Activated T-cell treated with anti-CD3 and anti-CD28 coated beads for 24 hours (primary cell): Measurements from ENCODE around the gene TLCD3A.
"Not testable (repeated sequence)": the region's sequence is repeated elsewhere in the genome, so short reads cannot be mapped to it uniquely, and the experiment has no call there.

Source experiments
- DNase-seq: peaks from one replicate; pipeline ENCODE4 v3.0.0-alpha.2; 2020; ENCODE audit warnings: low read depth

TLCD3A gene

GRCh38 chr17:789160-789840, 56.9 kb downstream of the TLCD3A start:
- DNase-seq = no peak

- not testable (repeated sequence) for DNase-seq
These were observed 57.8 kb downstream of the TLCD3A start for GRCh38 chr17:789931-790873.

GRCh38 chr17:790874-791247, 58.5 kb downstream of the TLCD3A start:
- not testable (repeated sequence) for DNase-seq

- no peak for DNase-seq
These were observed 59.4 kb downstream of the TLCD3A start for GRCh38 chr17:791829-792228.

- no peak for DNase-seq
These were observed 59.9 kb downstream of the TLCD3A start for GRCh38 chr17:792277-792676.
